CD4-positive, alpha-beta T cell treated with Interleukin-15 for 1 hour (primary cell): ENCODE measurements around the gene CDC73.
"Not testable (repeated sequence)": the region's sequence is repeated elsewhere in the genome, so short reads cannot be mapped to it uniquely, and the experiment has no call there.

Experiments
- DNase-seq: peaks from one replicate; pipeline ENCODE4 v3.0.0-alpha.2; 2020

The CDC73 gene

GRCh38 chr1:193237381-193237978 is 115.6 kb downstream of the CDC73 start:
- DNase-seq: no peak

DNA sequence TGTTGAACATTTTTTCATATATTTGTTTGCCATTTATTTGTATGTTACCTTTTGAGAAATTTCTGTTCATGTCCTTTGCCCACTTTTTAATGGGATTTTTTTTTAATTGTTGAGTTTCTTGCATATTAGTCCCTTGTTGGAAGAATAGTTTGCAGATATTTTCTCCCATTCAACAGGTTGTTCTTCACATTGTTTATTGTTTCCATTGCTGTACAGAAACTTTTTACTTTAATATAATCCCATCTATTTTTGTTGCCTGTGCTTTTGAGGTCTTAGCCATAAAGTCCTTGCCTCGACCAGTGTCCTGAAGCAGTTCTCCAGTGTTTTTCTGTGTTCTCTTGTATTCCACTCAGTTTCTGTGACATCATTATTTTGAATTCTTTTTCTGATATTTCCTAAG is 118.8 kb downstream of the CDC73 start:
- DNase-seq: no peak

- no peak for DNase-seq
Measured at GRCh38 chr1:193241132-193241827, 119.4 kb downstream of the CDC73 start.

GRCh38 chr1:193242000-193242399 is 120.2 kb downstream of the CDC73 start:
- no peak for DNase-seq

DNA sequence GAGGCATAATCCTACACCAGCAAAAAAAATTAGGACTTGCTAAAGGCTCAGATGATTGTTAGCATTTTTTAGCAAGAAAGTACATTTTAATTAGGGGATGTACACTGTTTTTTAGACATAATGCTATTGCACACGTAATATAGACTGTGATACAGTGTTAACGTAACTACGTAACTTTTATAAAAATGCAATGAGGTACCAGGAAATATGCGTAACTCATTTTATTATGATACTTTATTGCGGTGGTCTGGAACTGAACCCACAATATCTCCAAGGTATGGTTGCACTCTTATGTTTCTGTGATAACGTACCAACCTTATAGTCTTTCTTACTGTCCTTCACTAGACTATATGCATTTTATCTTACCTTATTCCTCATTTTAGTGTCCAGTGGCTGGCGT is 127.4 kb downstream of the CDC73 start:
- no peak for DNase-seq

DNA sequence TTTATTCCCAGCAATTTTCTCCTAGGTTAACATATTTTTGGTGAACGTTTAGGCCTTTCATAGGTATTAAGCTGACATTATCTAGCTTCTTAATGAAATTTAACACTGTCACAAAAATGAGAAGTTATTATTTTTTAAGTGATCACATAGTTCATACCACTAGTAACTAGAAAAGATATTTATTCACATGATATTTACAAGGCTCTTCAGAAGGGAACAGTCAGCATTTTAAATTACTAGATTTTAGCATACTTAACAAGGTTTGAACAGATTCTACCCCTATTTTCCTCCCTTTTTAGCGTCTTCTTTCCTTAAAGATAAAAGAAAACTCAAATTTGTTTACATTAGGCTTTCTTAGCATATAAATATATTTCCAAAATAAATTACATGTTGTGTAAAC is 130.1 kb downstream of the CDC73 start:
- DNase-seq: no peak

- DNase-seq: no peak
Measured at GRCh38 chr1:193256019-193256418, 134.2 kb downstream of the CDC73 start.

DNA sequence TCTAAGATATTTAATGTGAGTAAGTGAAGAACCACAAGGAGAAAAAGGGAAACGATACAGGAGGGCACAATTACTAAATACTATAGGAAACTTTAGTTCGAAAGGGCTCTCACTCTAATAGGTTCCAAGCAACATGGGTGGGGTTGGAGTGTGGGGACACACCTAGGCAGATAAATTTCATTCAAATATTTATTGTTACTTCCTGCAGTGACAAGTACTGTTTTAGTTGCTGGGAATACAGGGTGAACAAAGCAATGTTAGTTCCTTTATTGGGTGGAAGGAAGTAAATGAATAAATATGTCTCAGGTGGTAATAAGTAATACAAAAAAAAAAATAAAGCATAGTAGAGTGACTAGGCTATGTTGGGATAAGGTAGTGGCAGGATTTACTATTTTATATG is 137.8 kb downstream of the CDC73 start:
- DNase-seq: no peak

- DNase-seq: no peak
Measured at GRCh38 chr1:193260056-193260745, 138.4 kb downstream of the CDC73 start.

DNA sequence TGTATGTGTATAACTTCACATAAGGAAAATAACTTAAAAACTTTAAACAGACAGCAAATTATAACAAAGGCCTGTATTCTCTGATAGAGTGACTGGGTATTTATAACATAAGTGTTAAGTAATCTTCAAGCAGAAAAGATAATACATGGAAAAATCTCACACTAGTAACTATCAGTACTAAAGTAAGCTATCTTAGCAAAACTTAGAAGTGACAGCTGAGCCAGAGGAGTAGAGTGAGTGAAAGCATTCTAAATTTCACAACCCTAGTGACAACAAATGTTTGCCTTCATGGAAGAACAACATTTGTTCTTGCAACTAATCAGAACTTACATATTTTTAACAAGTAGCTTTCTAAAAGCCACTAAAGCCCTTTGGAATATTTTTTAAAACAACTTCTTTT is 139.1 kb downstream of the CDC73 start:
- no peak for DNase-seq

GRCh38 chr1:193262661-193263060 is 140.8 kb downstream of the CDC73 start:
- DNase-seq: no peak

DNA sequence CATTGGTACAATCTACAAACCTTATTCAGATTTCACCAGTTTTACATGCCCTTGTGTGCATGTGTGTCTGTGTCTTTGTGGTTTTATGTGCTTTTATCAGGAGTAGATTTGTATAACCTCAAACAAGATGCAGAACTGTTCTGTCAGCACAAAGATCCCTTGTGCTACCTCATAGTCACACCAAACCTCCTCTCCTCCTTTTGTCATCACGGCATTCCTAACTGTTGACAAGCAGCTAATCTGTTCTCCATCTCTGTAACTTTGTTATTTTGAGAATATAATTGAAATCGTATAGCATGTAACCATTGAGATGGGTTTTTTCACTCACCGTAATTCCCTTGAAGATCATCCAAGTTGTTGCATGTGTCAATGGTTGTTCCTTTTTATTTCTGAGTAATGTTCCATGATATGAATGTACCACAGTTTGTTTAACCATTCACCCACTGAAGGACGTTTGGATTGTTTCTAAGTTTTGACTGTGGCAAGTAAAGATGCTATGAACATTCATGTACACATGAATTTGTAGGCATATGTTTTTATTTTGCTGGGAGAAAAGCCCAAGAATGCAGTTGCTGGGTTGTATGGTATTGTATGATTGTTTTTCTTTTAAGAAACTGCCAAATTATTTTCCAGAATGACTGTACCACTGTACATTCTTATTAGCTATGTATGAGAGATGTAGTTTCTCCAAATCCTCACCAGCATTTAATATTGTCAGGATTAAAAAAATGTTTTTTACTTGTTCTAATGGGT is 142.7 kb downstream of the CDC73 start:
- DNase-seq: no peak

DNA sequence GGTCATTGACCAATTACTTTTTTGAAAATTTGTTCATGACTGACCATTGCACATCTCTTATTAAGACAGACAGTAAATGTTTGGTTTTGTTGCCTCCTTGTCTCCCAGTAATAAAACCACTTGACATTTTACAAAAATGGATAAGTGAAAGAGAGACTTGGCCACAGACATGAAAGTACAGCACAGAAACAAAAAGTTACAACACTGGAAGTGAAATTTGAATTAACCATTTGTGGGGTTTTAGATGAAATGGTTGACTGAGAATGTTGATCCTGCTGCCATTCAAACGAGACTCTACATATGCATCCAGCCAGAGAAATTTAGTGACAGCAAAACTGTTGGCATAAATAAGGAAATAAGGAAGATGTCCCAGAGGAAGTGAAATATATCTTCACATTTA is 143.9 kb downstream of the CDC73 start:
- DNase-seq: no peak

GRCh38 chr1:193266794-193267193 is 145.0 kb downstream of the CDC73 start:
- not testable (repeated sequence) for DNase-seq

- DNase-seq: no peak
Measured at GRCh38 chr1:193270996-193271395, 149.2 kb downstream of the CDC73 start.

DNA sequence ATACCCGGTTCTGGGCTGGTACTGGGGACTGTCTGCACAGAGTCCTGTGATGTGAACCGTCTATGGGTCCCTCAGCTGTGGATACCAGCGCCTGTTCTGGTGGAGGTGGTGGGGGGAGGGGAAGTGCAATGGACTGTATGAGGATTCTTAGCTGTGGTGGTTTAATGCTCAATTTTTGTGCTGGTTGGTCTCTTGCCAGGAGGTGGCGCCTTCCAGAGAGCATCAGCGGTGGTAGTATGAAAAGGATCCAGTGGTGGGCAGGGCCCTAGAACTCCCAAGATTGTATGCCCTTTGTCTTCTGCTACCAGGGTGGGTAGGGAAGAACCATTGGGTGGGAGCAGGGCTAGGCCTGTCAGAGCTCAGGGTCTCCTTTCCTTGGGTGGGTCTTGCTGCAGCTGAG is 153.9 kb downstream of the CDC73 start:
- DNase-seq: no peak

DNA sequence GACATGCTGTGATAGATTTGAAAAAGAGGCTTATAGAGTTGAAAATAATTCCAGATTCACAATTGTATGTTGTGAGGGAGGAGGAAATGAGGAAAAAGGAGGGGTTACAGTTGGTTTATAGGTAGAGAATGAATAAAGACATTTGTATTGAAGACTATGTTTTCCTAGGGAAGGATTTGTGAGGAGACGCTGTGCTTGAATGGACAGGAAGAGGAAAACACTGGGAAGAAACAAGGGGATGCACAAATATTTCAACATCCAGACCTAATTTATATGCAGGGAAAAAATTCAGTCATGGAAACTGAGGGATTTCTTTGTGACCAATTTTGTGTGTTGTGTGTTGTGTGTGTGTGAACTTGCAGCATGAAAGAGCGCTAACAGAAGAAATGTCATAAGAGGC is 157.1 kb downstream of the CDC73 start:
- no peak for DNase-seq

DNA sequence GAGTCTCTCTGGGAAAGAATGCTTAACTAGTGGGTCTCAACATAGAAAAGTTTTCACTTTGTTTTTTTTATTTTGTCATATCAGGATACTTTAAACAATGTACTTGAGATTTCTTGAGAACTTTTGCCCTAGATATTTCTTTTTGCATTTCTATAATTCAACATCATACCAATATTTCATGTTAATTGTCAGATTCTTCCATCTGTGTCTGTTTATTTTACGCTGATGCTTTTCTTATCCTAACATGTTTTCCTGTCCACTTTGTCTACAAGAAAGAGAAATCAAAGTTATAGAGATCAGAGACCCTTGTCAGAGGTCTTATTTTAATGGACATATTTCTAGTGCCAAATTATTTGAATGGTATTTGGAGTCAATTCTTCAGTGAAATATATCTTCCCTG is 160.1 kb downstream of the CDC73 start:
- DNase-seq: no peak

DNA sequence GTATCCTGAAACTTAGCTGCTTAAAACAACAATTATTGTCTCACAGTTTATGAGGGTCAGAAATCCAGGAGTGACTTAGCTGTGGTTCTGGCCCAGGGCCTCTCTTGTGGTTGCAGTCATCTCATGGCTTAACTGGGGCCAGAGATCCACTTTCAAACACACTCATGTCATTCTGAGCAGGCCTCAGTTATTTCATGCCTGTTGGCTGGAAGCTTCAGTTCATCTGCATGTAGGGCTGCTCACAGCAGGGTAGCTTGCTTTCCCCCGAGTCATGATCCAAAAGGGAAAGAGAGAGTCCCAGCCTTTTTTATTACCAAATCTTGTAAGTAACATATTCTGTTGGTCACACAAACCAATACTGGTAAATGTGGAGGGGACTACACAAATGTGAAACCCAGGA is 161.2 kb downstream of the CDC73 start:
- no peak for DNase-seq

DNA sequence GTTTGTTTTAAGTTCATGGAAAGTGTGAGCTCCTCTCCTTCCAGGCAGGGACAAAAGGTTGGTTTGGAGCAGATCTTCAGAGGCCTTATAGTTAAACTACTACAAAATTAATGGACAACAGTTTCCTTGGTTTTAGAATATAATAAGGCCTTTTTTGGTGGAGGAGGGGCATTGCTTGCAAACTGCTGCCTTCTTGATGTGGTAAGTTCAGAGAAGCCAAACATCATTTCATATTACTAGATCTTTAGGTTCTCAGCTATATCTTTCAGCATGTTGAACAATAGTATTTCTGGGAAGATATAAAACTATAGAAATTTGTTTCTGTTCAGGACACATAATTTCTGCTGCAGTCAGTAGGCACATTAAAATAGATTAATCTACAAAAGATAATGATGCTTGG is 162.4 kb downstream of the CDC73 start:
- no peak for DNase-seq

DNA sequence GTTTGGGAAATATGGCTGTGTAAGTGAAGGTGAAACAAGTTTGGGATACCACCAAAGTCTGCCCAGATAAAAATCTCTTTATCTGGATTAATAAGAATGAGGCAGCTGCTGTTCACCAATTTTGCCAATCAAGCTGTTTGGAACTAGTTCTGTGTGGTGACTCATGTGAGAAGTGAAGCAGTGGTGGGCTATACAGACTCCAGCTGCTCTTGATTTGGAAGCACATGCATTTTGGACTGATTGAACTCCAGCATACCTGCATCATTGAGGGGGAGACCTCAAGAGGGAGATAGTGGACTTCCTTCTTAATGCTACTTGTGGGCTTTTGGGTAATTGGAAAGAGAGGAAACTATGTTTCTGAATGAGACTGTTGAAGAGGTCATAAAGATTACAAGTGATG is 163.8 kb downstream of the CDC73 start:
- no peak for DNase-seq

DNA sequence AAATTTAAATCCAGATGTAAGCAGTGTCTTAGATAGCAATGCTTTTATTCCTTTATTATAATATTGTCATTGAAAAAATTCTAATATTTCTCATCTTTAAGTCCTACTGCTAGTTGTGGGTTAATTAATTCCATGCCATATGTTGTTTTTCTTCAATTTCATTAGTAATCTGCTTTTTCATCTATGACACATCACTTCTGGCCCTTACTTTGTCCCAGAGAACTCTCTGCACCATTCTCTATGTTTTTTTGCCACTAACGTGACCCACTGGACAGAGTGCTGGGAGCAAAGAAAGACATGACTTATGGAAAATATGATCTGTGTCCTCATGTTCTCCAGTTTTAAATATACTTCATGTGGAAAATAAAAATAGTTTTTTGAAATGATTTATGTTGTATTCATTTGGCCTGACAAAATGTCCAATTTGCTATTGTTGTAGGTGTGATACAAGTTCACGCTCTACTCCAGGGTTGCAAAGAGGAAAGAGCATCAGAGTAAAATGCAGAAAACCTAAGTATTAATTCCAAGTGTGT is 166.8 kb downstream of the CDC73 start:
- DNase-seq: not testable (repeated sequence)

DNA sequence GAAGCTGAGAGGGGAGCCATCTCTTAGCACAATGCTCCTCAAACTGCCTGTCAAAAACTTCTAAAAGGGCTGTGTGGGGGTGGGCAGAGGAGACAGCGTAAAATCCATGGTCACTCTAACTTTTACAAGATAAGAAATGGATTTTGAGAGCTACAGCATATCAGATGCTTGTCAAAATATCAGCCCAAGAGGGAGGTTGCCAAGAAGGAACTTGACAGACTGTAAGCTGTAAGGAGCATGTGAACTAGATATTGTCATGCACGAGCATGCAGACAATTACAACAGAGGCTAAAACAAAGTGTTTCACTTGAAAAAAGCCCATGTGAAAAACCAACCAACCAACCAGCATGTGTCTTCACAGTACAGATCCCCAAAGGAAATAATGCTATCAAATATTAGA is 171.9 kb downstream of the CDC73 start:
- DNase-seq: no peak
